Motor neuron (in vitro differentiated cells): ENCODE measurements around the gene NARF. TPM values are rescaled to one million over a fixed set of nuclear protein-coding genes. Genes with fewer than 3 reads are reported as not detected.

ENCODE experiments used
- ATAC-seq, 8 experiments: fragments of 200-7000 bp; cut with Tn5 transposase; replicated peaks in 6 of 8; 2 replicates each; pipeline ENCODE4 v1.8.0; 2021; ENCODE audit warnings: mild to moderate bottlenecking in 8 of 8, moderate library complexity in 8 of 8
- H3K27ac ChIP-seq, 2 donors: fragments of 250-450 bp; sonication (Bioruptor Pico); 2 replicates each; pipeline ENCODE4 v1.9.0; 2021; ENCODE audit warnings: antibody characterized with exemption in 2 of 2, mild to moderate bottlenecking in 2 of 2, moderate library complexity in 1 of 2
- H3K4me1 ChIP-seq, 2 donors: fragments of 250-450 bp; sonication (Bioruptor Pico); replicated peaks in 1 of 2; 2 replicates each; pipeline ENCODE4 v1.6.1; 2021; ENCODE audit warnings: antibody characterized with exemption in 2 of 2, mild to moderate bottlenecking in 2 of 2, moderate library complexity in 1 of 2
- H3K4me3 ChIP-seq, 5 donors: fragments of 250-450 bp; sonication (Bioruptor Pico); 2 replicates each; pipeline ENCODE4 v1.9.0; 2021; ENCODE audit warnings: antibody characterized with exemption in 5 of 5, mild to moderate bottlenecking in 5 of 5, moderate library complexity in 4 of 5
- WGBS, 10 experiments: fragments of 450-650 bp; shearing (Covaris generic); methylation state at CpG; one replicate each; pipeline ENCODE4 v1.0.0; 2022; 5-methylcytosine and 5-hydroxymethylcytosine counted together
- in situ Hi-C, 9 experiments: fragments of 400-800 bp; cut with MboI; loops; one replicate each; pipeline ENCODE4 v1.15.0; 2021; ENCODE audit warnings: low sequenced_read_pairs in 9 of 9, low pct_unique_long_range_greater_than_20kb in 2 of 9; ENCODE audit not compliant: unreplicated experiment in 9 of 9
- total RNA-seq, 8 experiments: library from RNA; unstranded; fragments of 300-600 nt; gene quantifications; 2 replicates each; pipeline versions ENCODE4 v1.2.3 to v1.2.4, GENCODE V29; 2022

The NARF gene
- total RNA-seq, 8 experiments from 2014 or later, result 41.4 to 128 (median 70.6) TPM

GRCh38 chr17:82475458-82475857 is 16.9 kb downstream of the NARF start:
- Histone ChIP-seq H3K4me3 (no peak overlapping the region), H3K4me1 (no peaks in the 10 kb centered on the region), H3K27ac (no peak overlapping the region)
- no peak for ATAC-seq
- 79 to 100% (median 98%) methylated on average over 1 to 5 of the region's 8 CpGs; no CpG with 5 or more reads in 2 of the 10 experiments for WGBS, 10 experiments
- in situ Hi-C loops, result no loop called here

- Histone ChIP-seq H3K4me1 (no peaks in the 10 kb centered on the region), H3K27ac (no peak overlapping the region), H3K4me3 (no peak overlapping the region)
- in situ Hi-C loops, result no loop called here
- WGBS, 10 experiments, result 60 to 100% (median 92%) methylated on average over 1 to 7 of the region's 8 CpGs; no CpG with 5 or more reads in 2 of the 10 experiments
- no peak for ATAC-seq
Measured at GRCh38 chr17:82477934-82478333, 19.4 kb downstream of the NARF start.

GRCh38 chr17:82479602-82480001 is 21.1 kb downstream of the NARF start:
- in situ Hi-C loops, result no loop called here
- no peak overlapping the region for H3K27ac ChIP-seq
- H3K4me1 ChIP-seq, result no peaks in the 10 kb centered on the region
- no peak for ATAC-seq
- 25 to 100% (median 87%) methylated on average over 1 to 5 of the region's 5 CpGs; no CpG with 5 or more reads in 2 of the 10 experiments for WGBS, 10 experiments
- H3K4me3 ChIP-seq, result no peak overlapping the region

GRCh38 chr17:82480318-82480717 is 21.8 kb downstream of the NARF start:
- ATAC-seq, result peak in 3 of 8 experiments; percentile 11 to 70 (median 46)
- in situ Hi-C loops, result no loop called here
- H3K4me1 ChIP-seq, result no peaks in the 10 kb centered on the region
- no peak overlapping the region for H3K4me3 ChIP-seq
- WGBS, 10 experiments, result 80 to 96% methylated on average over 1 to 5 of the region's 9 CpGs; no CpG with 5 or more reads in 8 of the 10 experiments
- no peak overlapping the region for H3K27ac ChIP-seq

- Histone ChIP-seq H3K27ac (no peak overlapping the region), H3K4me1 (peaks cover 0 to 9% of the 10 kb centered on the region in 2 donors), H3K4me3 (no peak overlapping the region)
- in situ Hi-C loops, result no loop called here
- ATAC-seq, result no peak
- 50 to 100% (median 89%) methylated on average over 1 to 5 of the region's 6 CpGs; no CpG with 5 or more reads in 3 of the 10 experiments for WGBS, 10 experiments
Measured at GRCh38 chr17:82483204-82483660, 24.7 kb downstream of the NARF start.

- H3K4me1 ChIP-seq, result peaks cover 0 to 9% of the 10 kb centered on the region in 2 donors
- H3K27ac ChIP-seq, result no peak overlapping the region
- H3K4me3 ChIP-seq, result no peak overlapping the region
- no peak for ATAC-seq
- in situ Hi-C loops, result no loop called here
- WGBS, 10 experiments, result 94 to 100% (median 100%) methylated on average over 2 to 5 of the region's 9 CpGs; no CpG with 5 or more reads in 5 of the 10 experiments
Measured at GRCh38 chr17:82483836-82484235, 25.3 kb downstream of the NARF start.

- 0 to 100% (median 61%) methylated on average over 1 to 6 of the region's 13 CpGs; no CpG with 5 or more reads in 3 of the 10 experiments for WGBS, 10 experiments
- ATAC-seq, result peak in 7 of 8 experiments; percentile 9 to 69 (median 32)
- Histone ChIP-seq H3K4me1 (peaks cover 0 to 11% of the 10 kb centered on the region in 2 donors), H3K4me3 (no peak overlapping the region), H3K27ac (peak overlapping the region in 1 of 2 donors; percentile 61)
- in situ Hi-C loops, result no loop called here
Measured at GRCh38 chr17:82486231-82487094, 27.9 kb downstream of the NARF start.

GRCh38 chr17:82487910-82488309 is 29.4 kb downstream of the NARF start:
- H3K4me3 ChIP-seq, result no peak overlapping the region
- 0 to 100% (median 87%) methylated on average over 1 to 3 of the region's 14 CpGs; no CpG with 5 or more reads in 4 of the 10 experiments for WGBS, 10 experiments
- in situ Hi-C loops, result no loop called here
- no peak overlapping the region for H3K27ac ChIP-seq
- ATAC-seq, result no peak
- H3K4me1 ChIP-seq, result peaks cover 0 to 11% of the 10 kb centered on the region in 2 donors

- H3K4me1 ChIP-seq, result peaks cover 0 to 11% of the 10 kb centered on the region in 2 donors
- in situ Hi-C loops, result no loop called here
- H3K4me3 ChIP-seq, result no peak overlapping the region
- peak; percentile 34 to 78 (median 69) for ATAC-seq
- no peak overlapping the region for H3K27ac ChIP-seq
- WGBS, 10 experiments, result 0 to 78% (median 20%) methylated on average over 1 to 7 of the region's 8 CpGs; no CpG with 5 or more reads in 3 of the 10 experiments
Measured at GRCh38 chr17:82489117-82489516, 30.6 kb downstream of the NARF start.

- Histone ChIP-seq H3K27ac (no peak overlapping the region), H3K4me1 (peaks cover 0 to 14% of the 10 kb centered on the region in 2 donors), H3K4me3 (no peak overlapping the region)
- in situ Hi-C loops, result no loop called here
- ATAC-seq, result no peak
- 80 to 100% (median 92%) methylated on average over 3 to 8 of the region's 21 CpGs; no CpG with 5 or more reads in 4 of the 10 experiments for WGBS, 10 experiments
Measured at GRCh38 chr17:82489851-82490511, 31.4 kb downstream of the NARF start.

GRCh38 chr17:82490512-82491195 is 32.1 kb downstream of the NARF start:
- 60 to 93% (median 82%) methylated on average over 1 to 4 of the region's 25 CpGs; no CpG with 5 or more reads in 6 of the 10 experiments for WGBS, 10 experiments
- H3K27ac ChIP-seq, result no peak overlapping the region

GRCh38 chr17:82491196-82491530 is 32.6 kb downstream of the NARF start:
- no peak overlapping the region for H3K27ac ChIP-seq
- H3K4me3 ChIP-seq, result no peak overlapping the region
- in situ Hi-C loops, result no loop called here
- peaks cover 0 to 13% of the 10 kb centered on the region in 2 donors for H3K4me1 ChIP-seq
- 67 to 80% methylated on average over 1 to 2 of the region's 10 CpGs; no CpG with 5 or more reads in 8 of the 10 experiments for WGBS, 10 experiments
- no peak for ATAC-seq

More at GRCh38 chr17:82490512-82491195, 32.1 kb downstream of the NARF start:
- H3K4me1 ChIP-seq, result peaks cover 0 to 14% of the 10 kb centered on the region in 2 donors
- ATAC-seq, result no peak
- in situ Hi-C loops, result no loop called here
- H3K4me3 ChIP-seq, result no peak overlapping the region
